A549 (cell line): ENCODE data around the gene TTC33. TPM values are rescaled to one million over a fixed set of nuclear protein-coding genes. Genes with fewer than 3 reads are reported as not detected.

Experiments
- ATAC-seq, 2 experiments: fragments of 200-7000 bp in 1 of 2; fragments of >200 bp in 1 of 2; cut with Nextera tagmentation in 1 of 2; cut with Tn5 transposase in 1 of 2; 3 replicates each; pipeline versions ENCODE4 v1.8.0 to v1.9.1; 2018 to 2020; ENCODE audit warnings: mild to moderate bottlenecking in 1 of 2, moderate library complexity in 1 of 2
- CTCF ChIA-PET: fragments of 300-600 bp; sonication (Branson Sonifier 250); formaldehyde crosslinking; extraction: SDS; loops from one replicate; lab custom pipeline; 2021; ENCODE audit warnings: antibody characterized with exemption, inconsistent platforms; lab: Yijun Ruan, JAX
- POLR2A ChIA-PET: fragments of 350-600 bp; formaldehyde crosslinking; extraction: SDS; loops from one replicate; lab custom pipeline; 2021; ENCODE audit warnings: antibody characterized with exemption, inconsistent platforms; lab: Yijun Ruan, JAX
- DNase-seq, 2 experiments: peaks; one replicate each; pipeline versions ENCODE4 v3.0.0 to v3.0.0-alpha.2; 2011 to 2016; ENCODE audit warnings: low read depth in 1 of 2, low spot score in 1 of 2
- FAIRE-seq: peaks from 2 replicates; lab custom pipeline; 2011; peaks lifted over from hg19 to GRCh38; lab: Jason Lieb, UNC
- H3K27ac ChIP-seq, 2 experiments: fragments of >200 bp; sonication (Bioruptor Twin); formaldehyde crosslinking; 3 replicates each; pipeline ENCODE4 v1.5.1; 2016 to 2017
- H3K4me1 ChIP-seq: fragments of >200 bp; sonication (Bioruptor Twin); formaldehyde crosslinking; 3 replicates; pipeline ENCODE4 v1.6.1; 2016
- H3K4me2 ChIP-seq: fragments of >200 bp; sonication (Bioruptor Twin); formaldehyde crosslinking; 3 replicates; pipeline ENCODE4 v1.6.1; 2016
- H3K4me3 ChIP-seq: fragments of >200 bp; sonication (Bioruptor Twin); formaldehyde crosslinking; 3 replicates; pipeline ENCODE4 v1.5.1; 2016
- H3K9me3 ChIP-seq: fragments of >200 bp; sonication (Bioruptor Twin); formaldehyde crosslinking; 3 replicates; pipeline ENCODE4 v1.6.1; 2016
- BHLHE40 ChIP-seq: IDR thresholded peaks from 2 replicates; pipeline ENCODE4 v1.6.1; 2012; ENCODE audit warnings: low read depth, low read length, inconsistent platforms
- CBX2 ChIP-seq: fragments of 200-600 bp; sonication (generic); IDR thresholded peaks from 2 replicates; pipeline ENCODE4 v1.6.1; 2016; ENCODE audit warnings: low read depth, mild to moderate bottlenecking, borderline replicate concordance
- CTCF ChIP-seq: fragments of >200 bp; sonication (Bioruptor Twin); formaldehyde crosslinking; IDR thresholded peaks from 3 replicates; pipeline ENCODE4 v1.5.1; 2016
- E2F6 ChIP-seq: IDR thresholded peaks from 2 replicates; pipeline ENCODE4 v1.6.1; 2012; ENCODE audit warnings: low read depth, borderline replicate concordance
- EHMT2 ChIP-seq: fragments of 200-600 bp; sonication (generic); IDR thresholded peaks from 2 replicates; pipeline ENCODE4 v1.6.1; 2016; ENCODE audit warnings: antibody characterized with exemption, low read depth, mild to moderate bottlenecking, moderate library complexity
- ELK1 ChIP-seq: fragments of 150-350 bp; IDR thresholded peaks from 2 replicates; pipeline ENCODE4 v1.6.1; 2014; ENCODE audit warnings: low read depth, mild to moderate bottlenecking, low read length
- GATA3 ChIP-seq: IDR thresholded peaks from 2 replicates; pipeline ENCODE4 v1.6.1; 2012; ENCODE audit warnings: borderline replicate concordance
- HOXB13 ChIP-seq: fragments of 250-450 bp; sonication (Bioruptor Pico); IDR thresholded peaks from 2 replicates; pipeline ENCODE4 v1.5.0; 2020; ENCODE audit warnings: low read depth, mild to moderate bottlenecking, moderate library complexity
- HOXB5 ChIP-seq: fragments of 250-450 bp; sonication (Bioruptor Pico); IDR thresholded peaks from 2 replicates; pipeline ENCODE4 v1.5.0; 2020; ENCODE audit warnings: mild to moderate bottlenecking, moderate library complexity
- JUN ChIP-seq, 2 experiments: fragments of >200 bp; sonication (Bioruptor Twin); formaldehyde crosslinking; IDR thresholded peaks; 2 replicates in 1 of 2; 3 replicates in 1 of 2; pipeline ENCODE4 v1.6.1; 2016 to 2017
- KDM1A ChIP-seq: fragments of 200-600 bp; sonication (generic); IDR thresholded peaks from 2 replicates; pipeline ENCODE4 v1.6.1; 2016; ENCODE audit warnings: low read depth, mild to moderate bottlenecking
- MAX ChIP-seq: IDR thresholded peaks from 2 replicates; pipeline ENCODE4 v1.6.1; 2012
- MAZ ChIP-seq: fragments of 150-350 bp; IDR thresholded peaks from 2 replicates; pipeline ENCODE4 v1.6.1; 2014; ENCODE audit warnings: antibody characterized with exemption, low read depth, low read length, borderline replicate concordance
- MYC ChIP-seq: IDR thresholded peaks from 2 replicates; pipeline ENCODE4 v1.6.1; 2012; ENCODE audit warnings: mild to moderate bottlenecking, inconsistent platforms, low read length, improper control_type of control experiment, borderline replicate concordance
- NFE2L2 ChIP-seq: fragments of 150-350 bp; conservative IDR thresholded peaks from 2 replicates; pipeline ENCODE4 v1.6.1; 2014; ENCODE audit warnings: low read length
- NPAS2 ChIP-seq: fragments of 250-450 bp; sonication (Bioruptor Pico); IDR thresholded peaks from 2 replicates; pipeline ENCODE4 v1.8.0; 2022; ENCODE audit warnings: mild to moderate bottlenecking, moderate library complexity, borderline replicate concordance
- NR3C1 ChIP-seq: fragments of >200 bp; sonication (Bioruptor Twin); formaldehyde crosslinking; IDR thresholded peaks from 3 replicates; pipeline ENCODE4 v1.6.1; 2017
- POLR2AphosphoS2 ChIP-seq: conservative IDR thresholded peaks from 2 replicates; pipeline ENCODE4 v1.6.1; 2012; ENCODE audit warnings: low read length, improper control_type of control experiment, inconsistent platforms
- RARB ChIP-seq: fragments of 250-450 bp; sonication (Bioruptor Pico); IDR thresholded peaks from 2 replicates; pipeline ENCODE4 v1.8.0; 2021; ENCODE audit warnings: mild to moderate bottlenecking, moderate library complexity
- RCOR1 ChIP-seq: fragments of 150-350 bp; IDR thresholded peaks from 2 replicates; pipeline ENCODE4 v1.6.1; 2014; ENCODE audit warnings: antibody characterized with exemption, low read length, low read depth
- REST ChIP-seq: fragments of 200-600 bp; sonication (generic); IDR thresholded peaks from 2 replicates; pipeline ENCODE4 v1.6.1; 2016; ENCODE audit warnings: antibody characterized with exemption, mild to moderate bottlenecking, moderate library complexity
- RFX5 ChIP-seq: fragments of 450-650 bp; IDR thresholded peaks from 2 replicates; pipeline ENCODE4 v1.7.1; 2014; ENCODE audit warnings: antibody characterized with exemption, mild to moderate bottlenecking, moderate library complexity
- SREBF2 ChIP-seq: fragments of 450-650 bp; IDR thresholded peaks from 2 replicates; pipeline ENCODE4 v1.6.1; 2014; ENCODE audit warnings: mild to moderate bottlenecking, moderate library complexity
- TP53 ChIP-seq: fragments of 250-450 bp; sonication (Bioruptor Pico); IDR thresholded peaks from 2 replicates; pipeline ENCODE4 v1.5.0; 2021; ENCODE audit warnings: mild to moderate bottlenecking, moderate library complexity
- ZC3H11A ChIP-seq: fragments of 450-650 bp; IDR thresholded peaks from 2 replicates; pipeline ENCODE4 v1.6.1; 2014; ENCODE audit warnings: antibody characterized with exemption, mild to moderate bottlenecking
- ZFP36 ChIP-seq: fragments of 450-650 bp; IDR thresholded peaks from 2 replicates; pipeline ENCODE4 v1.6.1; 2014; ENCODE audit warnings: borderline replicate concordance; ENCODE audit not compliant: partially characterized antibody
- ZNF302 ChIP-seq: fragments of 250-450 bp; sonication (Bioruptor Pico); IDR thresholded peaks from 2 replicates; pipeline ENCODE4 v1.9.0; 2021; ENCODE audit warnings: inconsistent platforms, mild to moderate bottlenecking, moderate library complexity
- WGBS: methylation state at CpG from one replicate; pipeline ENCODE4 v1.1.6; 2017; ENCODE audit errors: missing lambda C conversion rate; 5-methylcytosine and 5-hydroxymethylcytosine counted together
- polyA plus RNA-seq, 4 experiments: library from polyadenylated mRNA; depleted of rRNA in 3 of 4; stranded (reverse); fragments of >200 nt; fragmentation: RNase III in 1 of 4; extraction: RNeasy Plus Mini Kit Qiagen cat#74134 plus additional on column Dnase treatment in 1 of 4; gene quantifications; 2 replicates in 3 of 4; 3 replicates in 1 of 4; pipeline ENCODE4 v1.2.3, GENCODE V29; 2011 to 2017

The TTC33 gene
- polyA plus RNA-seq, 2 of the 4 experiments (the other 2 are of a cell fraction): 17.1 to 19.8 TPM

GRCh38 chr5:40606077-40606765 is 149.5 kb downstream of the TTC33 start:
- no peak overlapping the region for H3K4me3 ChIP-seq
- H3K27ac ChIP-seq: no peak overlapping the region
- no peaks in the 10 kb centered on the region for H3K4me1 ChIP-seq
- FAIRE-seq: no peak
- no peak for ATAC-seq
- H3K4me2 ChIP-seq: no peak overlapping the region
- POLR2A ChIA-PET: no interaction called here
- TF ChIP-seq CBX2 (no peak), EHMT2 (no peak), RCOR1 (no peak), ZNF302 (CRISPR knock-in tag) (no peak), MAZ (no peak)
- TF ChIP-seq, all 56 proteins: peak for 0
- DNase-seq: no peak
- H3K9me3 ChIP-seq: no peaks in the 10 kb centered on the region
- CTCF ChIA-PET: no interaction called here
- 82% methylated on average over 11 of the region's 11 CpGs for WGBS

GRCh38 chr5:40605295-40605958 is 150.3 kb downstream of the TTC33 start:
- DNase-seq (no peak), ATAC-seq (no peak), FAIRE-seq (no peak)
- no peak overlapping the region for H3K4me2 ChIP-seq
- H3K27ac ChIP-seq: no peak overlapping the region
- H3K9me3 ChIP-seq: no peaks in the 10 kb centered on the region
- no peak for TF ChIP-seq CTCF
- no peak for TF ChIP-seq POLR2AphosphoS2
- no peak for TF ChIP-seq ZFP36
- TF ChIP-seq MYC: no peak
- no peak for TF ChIP-seq RCOR1
- TF ChIP-seq MAX: no peak
- TF ChIP-seq BHLHE40: no peak
- TF ChIP-seq ELK1: no peak
- H3K4me1 ChIP-seq: no peaks in the 10 kb centered on the region
- ChIA-PET POLR2A (no interaction called here), CTCF (no interaction called here)
- no peak overlapping the region for H3K4me3 ChIP-seq
- WGBS: 78% methylated on average over 4 of the region's 4 CpGs

GRCh38 chr5:40603378-40603777 is 152.4 kb downstream of the TTC33 start:
- ChIA-PET CTCF (interaction anchor here (1.6 kb wide), 1 partner anchor 9 kb away, joined by 3 read pairs; no protein-coding TSS in a partner anchor), POLR2A (no interaction called here)
- Histone ChIP-seq H3K4me3 (no peak overlapping the region), H3K4me2 (no peak overlapping the region), H3K9me3 (no peaks in the 10 kb centered on the region), H3K4me1 (no peaks in the 10 kb centered on the region), H3K27ac (no peak overlapping the region)
- ATAC-seq: no peak
- DNase-seq: no peak
- no peak for FAIRE-seq
- WGBS: 67% methylated on average over 1 of the region's 1 CpG
- TF ChIP-seq RFX5 (no peak), SREBF2 (no peak), NPAS2 (CRISPR knock-in tag) (no peak), NFE2L2 (no peak), JUN (IDR thresholded peaks at IDR 0.05) (no peak), MAX (no peak), HOXB5 (no peak), NR3C1 (no peak), REST (no peak), E2F6 (no peak), KDM1A (no peak), RARB (CRISPR knock-in tag) (no peak), ZC3H11A (no peak), GATA3 (no peak), TP53 (CRISPR knock-in tag) (no peak), HOXB13 (CRISPR knock-in tag) (no peak)
